ENCODE results near the gene SHLD3. TPM values are rescaled to one million over a fixed set of nuclear protein-coding genes. Genes with fewer than 3 reads are reported as not detected.
"Not testable (repeated sequence)": the region's sequence is repeated elsewhere in the genome, so short reads cannot be mapped to it uniquely, and the experiment has no call there.

The SHLD3 gene
- total RNA-seq, 2 experiments from 2014 or later: 5.1 to 5.3 TPM

DNA sequence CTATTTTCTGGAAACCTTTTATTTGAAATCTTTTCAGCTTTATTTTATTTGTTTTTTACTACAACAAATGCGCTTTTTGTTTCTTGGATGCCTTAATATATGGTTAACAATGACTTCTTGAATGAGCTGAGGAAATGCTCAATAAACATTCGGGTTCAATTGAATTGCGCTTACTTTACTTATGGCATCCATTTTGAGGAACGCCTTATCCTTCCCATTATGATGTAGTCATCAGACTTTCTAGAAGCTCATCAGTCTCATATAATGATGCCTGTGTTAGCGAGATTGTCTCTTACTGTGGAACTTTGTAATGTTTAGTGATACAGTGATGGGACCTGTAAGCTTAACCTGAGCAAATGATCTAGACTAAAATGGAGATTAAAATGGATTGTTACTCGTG lies 916 bp downstream of the SHLD3 start:
- ChIA-PET POLR2A (interaction anchor here (0.6 to 1.5 kb wide), 4 partner anchors 63 to 1542 kb away, joined by 3 to 7 read pairs (median 5); partner anchors contain the start of genes CENPK and PPWD1), CTCF (interaction anchor here (1.4 kb wide), 1 partner anchor 63 kb away, joined by 4 read pairs; the partner anchor contains the start of genes CENPK and PPWD1)
- Mint-ChIP-seq H3K4me1 (ENCODE audit: low read depth) (peaks cover 36% of the 10 kb centered on the region), H3K36me3 (ENCODE audit: low read depth) (peaks cover 18% of the 10 kb centered on the region), H3K9me3 (ENCODE audit: insufficient read depth) (no peaks in the 10 kb centered on the region), H3K4me3 (peak overlapping the region; percentile 89), H3K27ac (peak overlapping the region; percentile 73), H3K27me3 (ENCODE audit: low read depth) (no peaks in the 10 kb centered on the region)
- ATAC-seq: no peak
- no peak for DNase-seq

DNA sequence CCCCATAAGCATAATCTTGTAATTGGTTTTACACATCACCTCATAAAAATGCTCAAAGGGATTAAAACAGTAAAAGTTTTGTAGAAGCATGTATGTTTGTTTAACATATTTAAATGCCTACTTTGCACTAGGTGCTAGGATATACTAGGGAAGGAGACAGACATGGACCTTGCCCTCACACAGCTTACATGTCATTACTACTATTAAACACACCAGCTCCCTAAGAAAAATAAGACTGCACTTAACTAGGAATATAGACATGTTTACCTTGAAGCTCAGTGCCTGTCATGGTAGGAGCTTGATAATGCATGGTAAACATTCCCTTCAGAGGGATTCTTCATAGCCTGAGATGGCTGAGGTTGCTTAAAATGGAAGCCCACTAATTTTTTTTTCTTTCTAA lies 6.2 kb downstream of the SHLD3 start:
- no peak for DNase-seq
- Mint-ChIP-seq H3K36me3 (ENCODE audit: low read depth) (peaks cover 19% of the 10 kb centered on the region), H3K4me3 (no peak overlapping the region), H3K4me1 (ENCODE audit: low read depth) (peaks cover 18% of the 10 kb centered on the region), H3K9me3 (ENCODE audit: insufficient read depth) (no peaks in the 10 kb centered on the region), H3K27ac (no peak overlapping the region), H3K27me3 (ENCODE audit: low read depth) (no peaks in the 10 kb centered on the region)
- no peak for ATAC-seq
- ChIA-PET CTCF (no interaction called here), POLR2A (no interaction called here)

DNA sequence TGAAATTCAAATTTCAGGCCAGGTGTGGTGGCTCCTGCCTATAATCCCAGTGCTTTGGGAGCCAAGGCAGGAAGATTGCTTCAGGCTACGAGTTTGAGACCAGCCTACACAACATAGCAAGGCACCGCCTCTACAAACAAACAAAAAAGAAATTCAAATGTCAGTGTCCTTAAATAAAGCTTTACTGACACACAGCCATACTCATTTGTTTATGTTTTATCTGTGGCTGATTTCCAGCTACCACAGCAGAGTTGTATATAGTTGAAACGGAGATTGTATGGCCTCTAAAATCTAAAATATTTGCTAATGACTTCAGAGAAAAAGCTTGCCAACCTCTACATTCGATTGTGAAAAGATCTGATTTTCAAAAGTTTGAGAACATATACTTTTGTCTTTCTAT lies 15.4 kb downstream of the SHLD3 start:
- H3K27me3 Mint-ChIP-seq (ENCODE audit: low read depth): no peaks in the 10 kb centered on the region
- DNase-seq (no peak), ATAC-seq (no peak)
- CTCF ChIA-PET: no interaction called here
- no peak overlapping the region for H3K4me3 Mint-ChIP-seq
- no peak overlapping the region for H3K27ac Mint-ChIP-seq
- POLR2A ChIA-PET: no interaction called here
- no peaks in the 10 kb centered on the region for H3K4me1 Mint-ChIP-seq (ENCODE audit: low read depth)
- no peaks in the 10 kb centered on the region for H3K9me3 Mint-ChIP-seq (ENCODE audit: insufficient read depth)
- H3K36me3 Mint-ChIP-seq (ENCODE audit: low read depth): peaks cover 25% of the 10 kb centered on the region

DNA sequence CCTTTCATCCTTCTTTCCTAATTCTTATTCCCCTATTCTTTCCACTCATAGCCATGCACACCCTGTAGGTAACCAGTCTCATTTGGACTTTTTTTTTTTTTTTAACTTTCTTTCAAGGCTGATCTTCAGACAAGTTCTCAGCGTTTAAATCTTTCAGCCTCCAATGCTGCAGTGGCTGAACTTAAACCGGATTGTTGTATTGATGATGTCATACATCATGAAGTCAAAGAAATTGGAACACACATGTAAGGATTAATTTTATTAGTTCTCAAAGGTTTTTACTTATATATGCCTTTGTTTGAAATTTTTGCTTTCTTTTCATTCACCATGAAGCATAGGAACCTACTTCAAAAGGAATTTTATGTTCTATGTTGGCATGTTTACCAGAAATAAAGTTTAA lies 22.1 kb downstream of the SHLD3 start:
- no peak for ATAC-seq
- CTCF ChIA-PET: no interaction called here
- H3K4me1 Mint-ChIP-seq (ENCODE audit: low read depth): no peaks in the 10 kb centered on the region

DNA sequence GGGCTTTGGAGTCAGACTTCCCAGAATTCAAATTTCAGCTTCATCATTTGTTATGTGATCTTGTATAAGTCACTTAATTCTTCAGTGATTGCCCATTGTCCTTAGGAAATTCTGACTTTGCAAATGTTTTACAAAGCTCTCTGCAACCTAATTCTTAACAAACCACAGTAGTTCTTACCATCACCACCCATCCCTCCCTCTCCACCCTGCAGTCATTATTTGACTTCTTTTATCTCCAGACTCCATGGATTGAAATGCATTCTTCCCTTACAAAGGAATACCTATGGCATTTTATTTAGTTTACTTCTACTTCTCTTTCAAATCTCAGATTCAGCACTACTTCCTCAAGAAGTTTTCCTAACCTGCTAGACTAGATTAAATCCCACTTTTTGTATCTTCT lies 23.1 kb downstream of the SHLD3 start:
- H3K27ac Mint-ChIP-seq: no peak overlapping the region
- no peaks in the 10 kb centered on the region for H3K4me1 Mint-ChIP-seq (ENCODE audit: low read depth)
- ChIA-PET CTCF (no interaction called here), POLR2A (no interaction called here)
- no peak for DNase-seq
- no peaks in the 10 kb centered on the region for H3K9me3 Mint-ChIP-seq (ENCODE audit: insufficient read depth)
- H3K36me3 Mint-ChIP-seq (ENCODE audit: low read depth): peaks cover 19% of the 10 kb centered on the region
- no peaks in the 10 kb centered on the region for H3K27me3 Mint-ChIP-seq (ENCODE audit: low read depth)
- ATAC-seq: no peak
- H3K4me3 Mint-ChIP-seq: no peak overlapping the region

More for the DNA sequence above, 22.1 kb downstream of the SHLD3 start:
- POLR2A ChIA-PET: no interaction called here
- no peaks in the 10 kb centered on the region for H3K9me3 Mint-ChIP-seq (ENCODE audit: insufficient read depth)
- no peak for DNase-seq
- H3K4me3 Mint-ChIP-seq: no peak overlapping the region
- H3K27ac Mint-ChIP-seq: no peak overlapping the region
- no peaks in the 10 kb centered on the region for H3K27me3 Mint-ChIP-seq (ENCODE audit: low read depth)
- peaks cover 16% of the 10 kb centered on the region for H3K36me3 Mint-ChIP-seq (ENCODE audit: low read depth)

DNA sequence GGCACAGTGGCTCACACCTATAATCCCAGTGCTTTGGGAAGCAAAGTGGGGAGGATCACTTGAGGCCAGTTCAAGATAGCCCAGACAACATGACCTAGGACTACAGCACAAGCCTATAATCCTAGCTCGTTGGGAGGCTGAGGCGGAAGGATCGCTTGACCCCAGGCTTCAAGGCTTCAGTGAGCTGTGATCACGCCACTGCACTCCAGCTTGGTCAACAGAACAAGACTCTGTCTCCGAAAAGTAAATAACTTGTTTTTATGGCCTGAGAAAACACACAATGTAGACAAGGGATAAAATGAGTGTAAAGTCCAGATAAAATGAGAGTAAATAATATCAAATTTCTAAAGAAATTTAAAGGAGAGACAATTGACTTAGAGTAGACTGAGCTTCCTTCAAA lies 26.3 kb downstream of the SHLD3 start:
- DNase-seq (no peak), ATAC-seq (no peak)
- Mint-ChIP-seq H3K4me1 (ENCODE audit: low read depth) (no peaks in the 10 kb centered on the region), H3K36me3 (ENCODE audit: low read depth) (peaks cover 20% of the 10 kb centered on the region), H3K27ac (no peak overlapping the region), H3K9me3 (ENCODE audit: insufficient read depth) (no peaks in the 10 kb centered on the region), H3K27me3 (ENCODE audit: low read depth) (no peaks in the 10 kb centered on the region), H3K4me3 (no peak overlapping the region)
- ChIA-PET POLR2A (interaction anchor here (0.7 to 1.7 kb wide), 3 partner anchors 27 to 190 kb away, joined by 3 to 5 read pairs (median 3); partner anchors contain the start of genes CENPK, PPWD1 and TRIM23), CTCF (interaction anchor here (0.6 to 1.4 kb wide), 4 partner anchors 10 to 60 kb away, joined by 3 read pairs; no protein-coding TSS in a partner anchor)

DNA sequence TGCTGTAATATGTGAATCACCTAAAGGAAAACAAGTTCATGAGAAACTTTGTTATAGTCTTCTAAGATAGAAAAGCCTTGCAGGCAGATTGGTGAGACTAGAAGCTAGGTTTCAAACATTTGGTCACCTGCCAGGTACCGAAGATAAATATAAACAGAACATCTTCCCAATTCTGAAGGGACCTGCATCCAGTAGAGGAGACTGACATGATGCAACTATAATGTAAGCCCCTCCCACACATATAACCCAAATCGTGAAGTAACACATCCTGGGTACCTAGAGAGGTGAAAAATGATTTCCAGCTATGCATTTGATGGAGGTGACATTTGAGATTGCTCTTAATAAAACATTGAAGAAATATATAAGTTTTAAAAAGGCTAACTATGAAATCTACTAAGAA lies 29.9 kb downstream of the SHLD3 start:
- ChIA-PET POLR2A (no interaction called here), CTCF (no interaction called here)
- Mint-ChIP-seq H3K27me3 (ENCODE audit: low read depth) (no peaks in the 10 kb centered on the region), H3K27ac (no peak overlapping the region), H3K4me3 (no peak overlapping the region), H3K36me3 (ENCODE audit: low read depth) (peaks cover 19% of the 10 kb centered on the region), H3K4me1 (ENCODE audit: low read depth) (no peaks in the 10 kb centered on the region), H3K9me3 (ENCODE audit: insufficient read depth) (no peaks in the 10 kb centered on the region)
- ATAC-seq: no peak
- DNase-seq: no peak

DNA sequence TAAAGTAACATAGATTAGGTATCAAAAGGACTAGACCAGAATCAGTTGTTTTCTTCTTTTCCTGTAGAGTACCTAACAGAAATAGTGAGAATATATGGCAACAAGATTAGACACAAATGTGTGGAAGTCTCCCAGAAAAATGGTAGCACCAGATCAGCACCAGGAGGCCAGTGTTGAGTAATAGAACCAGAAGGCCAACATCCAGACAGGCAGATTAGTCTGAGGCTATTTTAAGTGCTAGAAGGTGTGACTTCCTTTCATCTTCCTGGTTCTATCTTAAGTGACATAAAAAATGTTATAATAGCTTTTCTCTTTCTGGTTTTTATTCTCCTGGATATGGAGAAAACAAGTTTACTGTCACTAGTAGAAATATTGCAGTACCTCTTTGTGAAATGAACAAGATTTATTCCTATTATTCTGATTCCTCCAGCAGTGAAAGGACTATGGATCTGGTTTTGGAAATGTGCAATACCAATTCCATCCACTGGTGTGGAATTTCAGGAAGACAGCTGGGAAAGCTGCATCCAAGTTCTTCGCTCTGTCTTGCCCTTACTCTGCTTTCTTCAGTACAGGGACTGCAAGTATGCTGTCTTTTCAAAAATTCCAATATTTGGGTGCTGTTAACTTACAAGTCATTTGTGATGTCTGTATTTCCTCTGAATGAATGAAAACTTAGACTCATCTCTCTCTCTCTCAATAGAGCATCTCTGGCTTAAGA lies 39.1 kb downstream of the SHLD3 start:
- no peak overlapping the region for H3K27ac Mint-ChIP-seq
- H3K4me1 Mint-ChIP-seq (ENCODE audit: low read depth): peaks cover 2% of the 10 kb centered on the region

DNA sequence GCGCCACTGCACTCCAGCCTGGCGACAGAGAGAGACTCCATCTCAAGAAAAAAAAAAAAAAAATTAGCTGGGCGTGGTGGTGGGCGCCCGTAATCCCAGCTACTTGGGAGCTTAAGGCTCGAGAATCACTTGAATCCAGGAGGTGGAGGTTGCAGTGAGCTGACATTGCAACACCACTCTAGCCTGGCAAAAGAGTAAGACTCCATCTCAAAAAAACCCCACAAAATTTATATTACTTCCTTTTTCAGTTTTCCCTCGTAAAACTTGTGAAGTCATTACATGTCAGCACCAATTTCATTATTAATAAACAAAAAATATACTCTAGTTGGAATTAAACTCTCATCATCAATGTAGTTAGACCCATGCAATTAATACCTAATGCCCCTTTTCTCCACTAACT lies 43.9 kb downstream of the SHLD3 start:
- peaks cover 18% of the 10 kb centered on the region for H3K36me3 Mint-ChIP-seq (ENCODE audit: low read depth)

More for the DNA sequence above, 39.1 kb downstream of the SHLD3 start:
- no peak for DNase-seq
- ATAC-seq: no peak
- Mint-ChIP-seq H3K36me3 (ENCODE audit: low read depth) (peaks cover 17% of the 10 kb centered on the region), H3K4me3 (no peak overlapping the region), H3K9me3 (ENCODE audit: insufficient read depth) (no peaks in the 10 kb centered on the region), H3K27me3 (ENCODE audit: low read depth) (no peaks in the 10 kb centered on the region)
- ChIA-PET POLR2A (no interaction called here), CTCF (interaction anchor here (1.0 kb wide), 1 partner anchor 15 kb away, joined by 3 read pairs; no protein-coding TSS in a partner anchor)

DNA sequence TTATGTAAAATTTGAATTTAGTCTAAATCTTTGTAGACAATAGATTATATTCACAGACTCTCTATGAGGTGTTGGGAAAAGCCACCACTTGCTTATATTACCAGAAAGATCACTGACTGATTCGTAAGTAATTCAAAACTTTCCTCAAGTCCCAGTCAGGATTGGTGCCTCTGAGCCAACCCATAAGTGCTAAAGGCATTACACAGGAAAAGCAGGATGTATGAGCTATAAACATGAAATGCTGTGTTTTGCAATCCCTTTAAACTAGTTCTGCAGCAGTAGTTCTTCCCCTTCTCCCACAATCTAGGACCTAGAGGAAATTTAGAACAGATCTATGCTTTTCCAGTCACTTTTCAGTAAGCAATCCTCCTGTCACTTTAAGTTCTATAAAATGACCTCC lies 48.0 kb downstream of the SHLD3 start:
- no peaks in the 10 kb centered on the region for H3K4me1 Mint-ChIP-seq (ENCODE audit: low read depth)

More for the DNA sequence above, 43.9 kb downstream of the SHLD3 start:
- Mint-ChIP-seq H3K27me3 (ENCODE audit: low read depth) (no peaks in the 10 kb centered on the region), H3K4me3 (no peak overlapping the region), H3K9me3 (ENCODE audit: insufficient read depth) (no peaks in the 10 kb centered on the region), H3K4me1 (ENCODE audit: low read depth) (peaks cover 1% of the 10 kb centered on the region), H3K27ac (no peak overlapping the region)
- POLR2A ChIA-PET: no interaction called here
- ATAC-seq: no peak
- DNase-seq: no peak
- CTCF ChIA-PET: no interaction called here

DNA sequence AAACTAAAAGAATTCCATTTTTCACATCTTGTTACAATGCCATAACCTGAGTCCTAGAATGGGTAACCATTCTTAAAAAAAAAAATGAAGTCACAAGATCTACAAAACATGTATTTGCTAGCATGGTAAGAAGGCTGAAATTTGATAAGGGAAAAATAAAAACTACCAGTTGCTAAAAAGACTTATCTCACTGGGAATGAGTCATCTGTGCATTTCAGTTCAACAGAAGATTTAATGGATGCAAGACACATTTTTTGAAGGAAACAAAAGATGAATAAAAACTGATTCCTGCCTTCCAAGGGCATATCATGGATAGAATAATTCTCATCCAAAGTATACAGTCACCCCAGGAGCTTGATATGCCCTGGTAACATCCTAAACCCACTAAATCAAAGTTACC lies 49.9 kb downstream of the SHLD3 start:
- Mint-ChIP-seq H3K27me3 (ENCODE audit: low read depth) (no peaks in the 10 kb centered on the region), H3K9me3 (ENCODE audit: insufficient read depth) (no peaks in the 10 kb centered on the region), H3K4me3 (no peak overlapping the region), H3K36me3 (ENCODE audit: low read depth) (peaks cover 35% of the 10 kb centered on the region), H3K27ac (no peak overlapping the region), H3K4me1 (ENCODE audit: low read depth) (no peaks in the 10 kb centered on the region)
- POLR2A ChIA-PET: no interaction called here
- no peak for DNase-seq
- ATAC-seq: no peak
- CTCF ChIA-PET: interaction anchor here (1.1 kb wide), 1 partner anchor 24 kb away, joined by 3 read pairs; no protein-coding TSS in a partner anchor

More for the DNA sequence above, 48.0 kb downstream of the SHLD3 start:
- ChIA-PET POLR2A (no interaction called here), CTCF (no interaction called here)
- Mint-ChIP-seq H3K27ac (no peak overlapping the region), H3K36me3 (ENCODE audit: low read depth) (peaks cover 29% of the 10 kb centered on the region), H3K4me3 (no peak overlapping the region), H3K9me3 (ENCODE audit: insufficient read depth) (no peaks in the 10 kb centered on the region), H3K27me3 (ENCODE audit: low read depth) (no peaks in the 10 kb centered on the region)
- DNase-seq (no peak), ATAC-seq (no peak)

DNA sequence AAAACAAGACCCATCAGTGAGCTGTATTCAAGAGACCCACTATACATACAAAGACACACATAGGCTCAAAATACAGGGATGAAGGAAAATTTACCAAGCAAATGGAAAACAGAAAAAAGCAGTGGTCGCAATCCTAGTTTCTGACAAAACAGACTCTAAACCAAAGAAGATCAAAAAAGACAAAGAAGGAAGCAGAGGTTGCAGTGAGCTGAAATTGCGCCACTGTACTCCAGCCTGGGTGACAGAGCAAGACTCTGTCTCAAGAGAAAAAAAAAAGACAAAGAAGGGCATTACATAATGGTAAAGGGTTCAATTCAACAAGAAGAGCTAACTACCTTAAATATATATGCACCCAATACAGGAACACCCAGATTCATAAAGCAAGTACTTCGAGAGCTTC lies 51.2 kb downstream of the SHLD3 start:
- DNase-seq; H3K4me3 Mint-ChIP-seq; H3K9me3 Mint-ChIP-seq (ENCODE audit: insufficient read depth); ATAC-seq; H3K4me1 Mint-ChIP-seq (ENCODE audit: low read depth); POLR2A ChIA-PET; H3K27me3 Mint-ChIP-seq (ENCODE audit: low read depth); H3K27ac Mint-ChIP-seq: not testable (repeated sequence)
- CTCF ChIA-PET: interaction anchor here (0.6 kb wide), 1 partner anchor 24 kb away, joined by 3 read pairs; no protein-coding TSS in a partner anchor
- H3K36me3 Mint-ChIP-seq (ENCODE audit: low read depth): peaks cover 44% of the 10 kb centered on the region

Data from activated CD8-positive, alpha-beta T cell treated with anti-CD3 and anti-CD28 coated beads, Interleukin-2, amount 10 ng/mL, durations not matched to agents 7 days and 5 days (primary cell).